OCI-LY7 (cell line): ENCODE data around the gene ACTC1. TPM values are rescaled to one million over a fixed set of nuclear protein-coding genes. Genes with fewer than 3 reads are reported as not detected.

Experiments
- BruUV-seq: library from RNA; stranded (reverse); fragments of 400-500 nt; replicated peaks from 2 replicates; lab custom pipeline; 2021; lab: Mats Ljungman, UMichigan
- CTCF ChIA-PET: fragments of 300-600 bp; sonication (Branson Sonifier 250); formaldehyde crosslinking; loops from one replicate; lab custom pipeline; 2022; ENCODE audit warnings: antibody characterized with exemption; ENCODE audit not compliant: unreplicated experiment; lab: Charles Lee
- POLR2A ChIA-PET: fragments of 300-600 bp; sonication (Branson Sonifier 250); formaldehyde crosslinking; loops from one replicate; lab custom pipeline; 2022; ENCODE audit warnings: antibody characterized with exemption; lab: Charles Lee
- DNase-seq: peaks from one replicate; pipeline ENCODE4 v3.0.0-alpha.2; 2015; ENCODE audit warnings: low spot score
- H2AFZ ChIP-seq: fragments of 200-600 bp; sonication (generic), shearing (Covaris generic); 2 replicates; pipeline ENCODE4 v1.6.1; 2014; ENCODE audit warnings: mild to moderate bottlenecking, antibody characterized with exemption, low read length, moderate library complexity
- H3K27ac ChIP-seq: fragments of 200-600 bp; sonication (generic); 2 replicates; pipeline ENCODE4 v1.5.1; 2014; ENCODE audit warnings: mixed run types, low read depth, mild to moderate bottlenecking, moderate library complexity, low read length, inconsistent platforms; ENCODE audit not compliant: poor library complexity, severe bottlenecking
- H3K36me3 ChIP-seq: fragments of 200-600 bp; sonication (generic); 2 replicates; pipeline ENCODE4 v1.6.1; 2014; ENCODE audit warnings: mild to moderate bottlenecking, antibody characterized with exemption, low read length, moderate library complexity, mixed read lengths; ENCODE audit not compliant: insufficient read depth
- H3K4me1 ChIP-seq: fragments of 200-600 bp; sonication (generic); 2 replicates; pipeline ENCODE4 v1.5.1; 2014; ENCODE audit warnings: mild to moderate bottlenecking, low read length; ENCODE audit not compliant: insufficient read depth, poor library complexity, severe bottlenecking
- H3K4me2 ChIP-seq: fragments of 200-600 bp; sonication (generic); 2 replicates; pipeline ENCODE4 v1.6.1; 2014; ENCODE audit warnings: mild to moderate bottlenecking, low read length
- H3K4me3 ChIP-seq: fragments of 200-600 bp; sonication (generic); 2 replicates; pipeline ENCODE4 v1.5.1; 2014; ENCODE audit warnings: mild to moderate bottlenecking, low read depth, low read length; ENCODE audit not compliant: poor library complexity, severe bottlenecking
- H3K79me2 ChIP-seq: fragments of 200-600 bp; sonication (generic); 2 replicates; pipeline ENCODE4 v1.6.1; 2016; ENCODE audit warnings: low read depth, mild to moderate bottlenecking, low read length, moderate library complexity, mixed read lengths; ENCODE audit not compliant: insufficient read depth
- H3K9me2 ChIP-seq: fragments of 200-600 bp; sonication (generic); 2 replicates; pipeline ENCODE4 v1.6.1; 2016; ENCODE audit warnings: mild to moderate bottlenecking, low read length, mixed read lengths; ENCODE audit not compliant: insufficient read depth
- H3K9me3 ChIP-seq: fragments of 200-600 bp; sonication (generic); 2 replicates; pipeline ENCODE4 v1.6.1; 2014; ENCODE audit warnings: mild to moderate bottlenecking, mixed run types, low read length, mixed read lengths
- H4K20me1 ChIP-seq: fragments of 200-600 bp; sonication (generic); 2 replicates; pipeline ENCODE4 v1.6.1; 2014; ENCODE audit warnings: mild to moderate bottlenecking, antibody characterized with exemption, low read length, moderate library complexity, mixed read lengths; ENCODE audit not compliant: insufficient read depth
- EZH2phosphoT487 ChIP-seq: fragments of 200-600 bp; sonication (generic); IDR thresholded peaks from 2 replicates; pipeline ENCODE4 v1.6.1; 2018; ENCODE audit warnings: low read depth, borderline replicate concordance, mild to moderate bottlenecking, mixed run types, antibody characterized with exemption, low read length, moderate library complexity, mixed read lengths
- intact Hi-C: fragments of 100-400 bp; cut with micrococcal nuclease; formaldehyde crosslinking; loops from one replicate; pipeline ENCODE4 v1.10.0; 2022; ENCODE audit not compliant: unreplicated experiment
- total RNA-seq, 2 experiments: library from RNA; depleted of rRNA in 1 of 2; stranded (reverse); fragments of >200 nt in 1 of 2; shearing (Covaris generic) in 1 of 2; gene quantifications; 2 replicates each; pipeline ENCODE4 v1.2.3, GENCODE V29; 2014 to 2022
- TF ChIP-seq, protein P1 (sequence below): fragments of 200-600 bp; sonication (generic); conservative IDR thresholded peaks from 2 replicates; pipeline ENCODE4 v1.5.1; 2014; ENCODE audit warnings: mild to moderate bottlenecking, antibody characterized with exemption, low read length, moderate library complexity, mixed read lengths

The ACTC1 gene
- total RNA-seq, 2 experiments from 2014 or later = not detected

- Histone ChIP-seq H3K4me1 (no peaks in the 10 kb centered on the region), H3K27ac (no peak overlapping the region), H4K20me1 (no peaks in the 10 kb centered on the region), H3K9me3 (no peaks in the 10 kb centered on the region), H3K4me2 (no peak overlapping the region), H3K79me2 (no peaks in the 10 kb centered on the region), H3K4me3 (no peak overlapping the region), H3K9me2 (no peaks in the 10 kb centered on the region), H2AFZ (no peak overlapping the region), H3K36me3 (no peaks in the 10 kb centered on the region)
- intact Hi-C loops = no loop called here
- no TSS peak for BruUV-seq
- TF ChIP-seq EZH2phosphoT487 = no peak
- TF ChIP-seq, protein P1, sequence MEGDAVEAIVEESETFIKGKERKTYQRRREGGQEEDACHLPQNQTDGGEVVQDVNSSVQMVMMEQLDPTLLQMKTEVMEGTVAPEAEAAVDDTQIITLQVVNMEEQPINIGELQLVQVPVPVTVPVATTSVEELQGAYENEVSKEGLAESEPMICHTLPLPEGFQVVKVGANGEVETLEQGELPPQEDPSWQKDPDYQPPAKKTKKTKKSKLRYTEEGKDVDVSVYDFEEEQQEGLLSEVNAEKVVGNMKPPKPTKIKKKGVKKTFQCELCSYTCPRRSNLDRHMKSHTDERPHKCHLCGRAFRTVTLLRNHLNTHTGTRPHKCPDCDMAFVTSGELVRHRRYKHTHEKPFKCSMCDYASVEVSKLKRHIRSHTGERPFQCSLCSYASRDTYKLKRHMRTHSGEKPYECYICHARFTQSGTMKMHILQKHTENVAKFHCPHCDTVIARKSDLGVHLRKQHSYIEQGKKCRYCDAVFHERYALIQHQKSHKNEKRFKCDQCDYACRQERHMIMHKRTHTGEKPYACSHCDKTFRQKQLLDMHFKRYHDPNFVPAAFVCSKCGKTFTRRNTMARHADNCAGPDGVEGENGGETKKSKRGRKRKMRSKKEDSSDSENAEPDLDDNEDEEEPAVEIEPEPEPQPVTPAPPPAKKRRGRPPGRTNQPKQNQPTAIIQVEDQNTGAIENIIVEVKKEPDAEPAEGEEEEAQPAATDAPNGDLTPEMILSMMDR = no peak
- ChIA-PET POLR2A (interaction anchor here (0.5 kb wide), 1 partner anchor 361 kb away, joined by 3 read pairs; no protein-coding TSS in a partner anchor), CTCF (no interaction called here)
- DNase-seq = no peak
Measured at GRCh38 chr15:34773917-34774316, 21.4 kb downstream of the ACTC1 start.

DNA sequence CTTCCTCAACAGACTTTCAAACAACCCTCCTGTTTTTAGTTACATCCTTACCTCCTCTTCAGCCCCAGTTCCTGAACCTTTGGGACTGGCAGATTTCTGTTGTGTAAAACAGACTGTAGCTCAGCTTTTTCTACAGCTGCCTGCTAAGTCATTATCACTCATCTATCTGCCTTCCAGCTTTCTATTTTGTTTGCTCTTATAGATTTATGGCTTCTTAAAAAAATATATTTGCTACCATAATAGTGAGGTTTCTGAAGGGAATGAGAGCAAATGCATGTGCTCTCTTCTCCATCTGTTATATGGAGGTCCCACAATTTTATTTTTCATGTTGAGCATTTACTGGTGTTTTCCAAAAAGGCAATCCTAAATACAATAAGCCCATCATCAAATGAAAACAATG, 22.3 kb downstream of the ACTC1 start:
- no peaks in the 10 kb centered on the region for H3K79me2 ChIP-seq
- H3K9me2 ChIP-seq = no peaks in the 10 kb centered on the region
- no peak for TF ChIP-seq EZH2phosphoT487
- TF ChIP-seq, protein P1 = no peak
- no peak for DNase-seq
- ChIA-PET CTCF (no interaction called here), POLR2A (no interaction called here)
- H3K36me3 ChIP-seq = no peaks in the 10 kb centered on the region
- H3K4me3 ChIP-seq = no peak overlapping the region
- H2AFZ ChIP-seq = no peak overlapping the region
- no TSS peak for BruUV-seq
- intact Hi-C loops = no loop called here
- H3K27ac ChIP-seq = no peak overlapping the region
- no peak overlapping the region for H3K4me2 ChIP-seq
- H3K9me3 ChIP-seq = no peaks in the 10 kb centered on the region
- no peaks in the 10 kb centered on the region for H4K20me1 ChIP-seq
- H3K4me1 ChIP-seq = no peaks in the 10 kb centered on the region

DNA sequence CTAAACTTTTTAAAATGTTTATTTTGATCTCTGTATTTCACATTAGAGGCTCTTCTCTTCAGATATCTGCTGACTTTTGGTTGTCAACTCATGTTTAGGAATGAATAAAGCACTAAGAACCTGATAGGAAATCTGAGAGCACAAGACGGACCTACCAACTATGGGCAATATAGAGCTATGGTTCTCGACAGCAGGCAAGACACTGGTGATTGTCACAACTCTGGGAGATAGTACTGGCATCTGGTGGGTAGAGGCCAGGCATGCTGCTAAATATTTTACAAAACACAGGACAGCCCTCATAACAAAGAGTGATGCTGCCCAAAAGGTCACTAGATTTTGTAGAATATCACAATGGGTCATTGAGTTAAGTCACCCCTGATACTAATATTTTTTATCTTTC, 23.0 kb downstream of the ACTC1 start:
- no TSS peak for BruUV-seq

More for the DNA sequence above, 23.0 kb downstream of the ACTC1 start:
- no peak for DNase-seq
- Histone ChIP-seq H3K79me2 (no peaks in the 10 kb centered on the region), H3K4me1 (no peaks in the 10 kb centered on the region), H2AFZ (no peak overlapping the region), H3K4me2 (no peak overlapping the region), H4K20me1 (no peaks in the 10 kb centered on the region), H3K27ac (no peak overlapping the region), H3K9me3 (no peaks in the 10 kb centered on the region), H3K9me2 (no peaks in the 10 kb centered on the region), H3K4me3 (no peak overlapping the region), H3K36me3 (no peaks in the 10 kb centered on the region)
- CTCF ChIA-PET = no interaction called here
- POLR2A ChIA-PET = no interaction called here
- intact Hi-C loops = no loop called here
- TF ChIP-seq, protein P1 = no peak
- no peak for TF ChIP-seq EZH2phosphoT487
